Keratinocyte (primary cell): Measurements from ENCODE around the gene AFG3L2. TPM values are rescaled to one million over a fixed set of nuclear protein-coding genes. Genes with fewer than 3 reads are reported as not detected.
A peak's percentile ranks its signal among the peaks of the same experiment; 100 is the strongest.

Source experiments
- DNase-seq: peaks from one replicate; pipeline ENCODE4 v3.0.0-alpha.2; 2011; ENCODE audit warnings: low read depth, missing footprints, low spot score
- FAIRE-seq: peaks from 2 replicates; lab custom pipeline; 2011; peaks lifted over from hg19 to GRCh38; lab: Jason Lieb, UNC
- H2AFZ ChIP-seq: 2 replicates; pipeline ENCODE4 v1.6.0; 2012; ENCODE audit warnings: low read length, control low read depth, inconsistent platforms; ENCODE audit not compliant: control insufficient read depth
- H3K27ac ChIP-seq: 2 replicates; pipeline ENCODE4 v1.5.1; 2011; ENCODE audit warnings: low read length; ENCODE audit not compliant: control insufficient read depth, insufficient read depth
- H3K27me3 ChIP-seq: 3 replicates; pipeline ENCODE4 v1.6.0; 2011; ENCODE audit warnings: low read length; ENCODE audit not compliant: control insufficient read depth, insufficient read depth; ENCODE audit errors: extremely low read depth
- H3K36me3 ChIP-seq, 2 experiments: 2 replicates in 1 of 2; 3 replicates in 1 of 2; pipeline ENCODE4 v1.5.1; 2011; ENCODE audit warnings: low read length in 2 of 2, mild to moderate bottlenecking in 1 of 2; ENCODE audit not compliant: control insufficient read depth in 2 of 2, insufficient read depth in 2 of 2; ENCODE audit errors: extremely low read depth in 1 of 2
- H3K4me1 ChIP-seq: 3 replicates; pipeline ENCODE4 v1.5.1; 2011; ENCODE audit warnings: low read length; ENCODE audit not compliant: control insufficient read depth, insufficient read depth; ENCODE audit errors: extremely low read depth
- H3K4me2 ChIP-seq: 3 replicates; pipeline ENCODE4 v1.6.0; 2011; ENCODE audit warnings: low read depth, low read length; ENCODE audit not compliant: control insufficient read depth, insufficient read depth; ENCODE audit errors: extremely low read depth
- H3K4me3 ChIP-seq, 3 experiments: fragments of 200-600 bp in 1 of 3; sonication (generic) in 1 of 3; 2 replicates in 2 of 3; 3 replicates in 1 of 3; pipeline ENCODE4 v1.5.1; 2011 to 2016; ENCODE audit warnings: low read length in 3 of 3, mild to moderate bottlenecking in 3 of 3, control low read depth in 2 of 3, inconsistent platforms in 1 of 3, low read depth in 1 of 3, mixed read lengths in 1 of 3, mixed run types in 1 of 3, moderate library complexity in 1 of 3; ENCODE audit not compliant: control insufficient read depth in 2 of 3, insufficient read depth in 2 of 3; ENCODE audit errors: extremely low read depth in 1 of 3
- H3K79me2 ChIP-seq: 2 replicates; pipeline ENCODE4 v1.6.0; 2012; ENCODE audit warnings: low read length; ENCODE audit not compliant: control insufficient read depth, insufficient read depth
- H3K9ac ChIP-seq: 3 replicates; pipeline ENCODE4 v1.6.0; 2011; ENCODE audit warnings: low read length; ENCODE audit not compliant: control insufficient read depth, insufficient read depth; ENCODE audit errors: extremely low read depth
- H3K9me1 ChIP-seq: 3 replicates; pipeline ENCODE4 v1.6.0; 2011; ENCODE audit warnings: low read length; ENCODE audit not compliant: control insufficient read depth, insufficient read depth; ENCODE audit errors: extremely low read depth
- H3K9me3 ChIP-seq: 2 replicates; pipeline ENCODE4 v1.5.1; 2012; ENCODE audit warnings: low read depth, low read length; ENCODE audit not compliant: control insufficient read depth
- H4K20me1 ChIP-seq: 3 replicates; pipeline ENCODE4 v1.6.0; 2011; ENCODE audit warnings: low read length; ENCODE audit not compliant: control insufficient read depth, insufficient read depth; ENCODE audit errors: extremely low read depth
- EZH2 ChIP-seq: IDR thresholded peaks from one replicate; pipeline ENCODE4 v1.6.1; 2012; ENCODE audit warnings: inconsistent platforms, mild to moderate bottlenecking, low read length, moderate library complexity
- dilution Hi-C: fragments of 300-500 bp; cut with MboI; formaldehyde crosslinking; loops from one replicate; pipeline ENCODE4 v1.7.0; 2020; ENCODE audit warnings: low sequenced_read_pairs; ENCODE audit not compliant: extremely low pct_ligation_motif_present
- polyA plus RNA-seq, 5 experiments: library from polyadenylated mRNA; depleted of rRNA in 3 of 5; stranded (reverse) in 3 of 5; stranded (forward) in 1 of 5; unstranded in 1 of 5; fragments of >200 nt; gene quantifications; 1 replicate in 1 of 5; 2 replicates in 3 of 5; 3 replicates in 1 of 5; pipeline versions ENCODE4 v1.2.1 to v1.2.3, GENCODE V29; 2011 to 2012; ENCODE audit warnings: missing spikeins in 2 of 5, low read depth in 1 of 5, low replicate concordance in 1 of 5
- TF ChIP-seq, protein P1 (sequence below), 3 experiments: IDR thresholded peaks in 1 of 3; conservative IDR thresholded peaks in 1 of 3; optimal IDR thresholded peaks in 1 of 3; 2 replicates in 2 of 3; 3 replicates in 1 of 3; pipeline versions ENCODE3 to v1.5.1; 2011; ENCODE audit warnings: low read length in 3 of 3, mild to moderate bottlenecking in 3 of 3, moderate library complexity in 2 of 3, control low read depth in 1 of 3, inconsistent platforms in 1 of 3; ENCODE audit not compliant: insufficient read depth in 2 of 3; ENCODE audit errors: extremely low read depth in 1 of 3

Gene AFG3L2
- polyA plus RNA-seq, 1 donor (not counting 4 experiments of a cell fraction or from before 2014, with no cell fraction given): 47.5 TPM

DNA sequence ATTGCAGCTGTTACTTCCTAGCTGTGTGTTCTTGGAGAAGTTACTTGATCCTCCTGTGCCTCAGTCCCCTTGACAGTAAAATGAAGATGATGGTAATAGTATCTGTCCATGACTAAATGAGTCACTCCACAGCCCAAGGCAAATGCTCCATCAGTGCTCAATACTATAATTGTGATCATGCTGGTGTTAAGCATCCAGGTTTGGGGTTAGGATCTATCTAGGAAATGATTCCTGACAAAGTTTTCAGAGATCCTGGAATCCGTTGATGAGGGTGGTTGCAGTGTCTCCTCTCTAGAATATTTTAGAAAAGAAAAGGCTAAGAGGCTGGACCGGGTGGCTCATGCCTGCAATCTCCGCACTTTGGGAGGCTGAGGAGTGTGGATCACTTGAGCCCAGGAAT is 28.0 kb upstream of the AFG3L2 start:
- Histone ChIP-seq H3K4me2 (no peak overlapping the region), H3K9me3 (no peaks in the 10 kb centered on the region), H3K9me1 (no peaks in the 10 kb centered on the region), H4K20me1 (no peaks in the 10 kb centered on the region), H3K79me2 (peaks cover 15% of the 10 kb centered on the region), H3K9ac (no peak overlapping the region), H3K36me3 (no peaks in the 10 kb centered on the region), H3K4me3 (no peak overlapping the region), H2AFZ (no peak overlapping the region), H3K4me1 (peaks cover 40% of the 10 kb centered on the region), H3K27ac (no peak overlapping the region), H3K27me3 (peaks cover 12% of the 10 kb centered on the region)
- FAIRE-seq (no peak), DNase-seq (no peak)
- TF ChIP-seq, protein P1, sequence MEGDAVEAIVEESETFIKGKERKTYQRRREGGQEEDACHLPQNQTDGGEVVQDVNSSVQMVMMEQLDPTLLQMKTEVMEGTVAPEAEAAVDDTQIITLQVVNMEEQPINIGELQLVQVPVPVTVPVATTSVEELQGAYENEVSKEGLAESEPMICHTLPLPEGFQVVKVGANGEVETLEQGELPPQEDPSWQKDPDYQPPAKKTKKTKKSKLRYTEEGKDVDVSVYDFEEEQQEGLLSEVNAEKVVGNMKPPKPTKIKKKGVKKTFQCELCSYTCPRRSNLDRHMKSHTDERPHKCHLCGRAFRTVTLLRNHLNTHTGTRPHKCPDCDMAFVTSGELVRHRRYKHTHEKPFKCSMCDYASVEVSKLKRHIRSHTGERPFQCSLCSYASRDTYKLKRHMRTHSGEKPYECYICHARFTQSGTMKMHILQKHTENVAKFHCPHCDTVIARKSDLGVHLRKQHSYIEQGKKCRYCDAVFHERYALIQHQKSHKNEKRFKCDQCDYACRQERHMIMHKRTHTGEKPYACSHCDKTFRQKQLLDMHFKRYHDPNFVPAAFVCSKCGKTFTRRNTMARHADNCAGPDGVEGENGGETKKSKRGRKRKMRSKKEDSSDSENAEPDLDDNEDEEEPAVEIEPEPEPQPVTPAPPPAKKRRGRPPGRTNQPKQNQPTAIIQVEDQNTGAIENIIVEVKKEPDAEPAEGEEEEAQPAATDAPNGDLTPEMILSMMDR (optimal IDR thresholded peaks at IDR 0.05 in 1 of 3, IDR thresholded peaks at IDR 0.05 in 1 of 3, conservative IDR thresholded peaks at IDR 0.05 in 1 of 3; ENCODE audit: extremely low read depth in 1 of 3, insufficient read depth in 2 of 3, low read length in 3 of 3): no peak
- no peak for TF ChIP-seq EZH2
- dilution Hi-C loops: no loop called here

DNA sequence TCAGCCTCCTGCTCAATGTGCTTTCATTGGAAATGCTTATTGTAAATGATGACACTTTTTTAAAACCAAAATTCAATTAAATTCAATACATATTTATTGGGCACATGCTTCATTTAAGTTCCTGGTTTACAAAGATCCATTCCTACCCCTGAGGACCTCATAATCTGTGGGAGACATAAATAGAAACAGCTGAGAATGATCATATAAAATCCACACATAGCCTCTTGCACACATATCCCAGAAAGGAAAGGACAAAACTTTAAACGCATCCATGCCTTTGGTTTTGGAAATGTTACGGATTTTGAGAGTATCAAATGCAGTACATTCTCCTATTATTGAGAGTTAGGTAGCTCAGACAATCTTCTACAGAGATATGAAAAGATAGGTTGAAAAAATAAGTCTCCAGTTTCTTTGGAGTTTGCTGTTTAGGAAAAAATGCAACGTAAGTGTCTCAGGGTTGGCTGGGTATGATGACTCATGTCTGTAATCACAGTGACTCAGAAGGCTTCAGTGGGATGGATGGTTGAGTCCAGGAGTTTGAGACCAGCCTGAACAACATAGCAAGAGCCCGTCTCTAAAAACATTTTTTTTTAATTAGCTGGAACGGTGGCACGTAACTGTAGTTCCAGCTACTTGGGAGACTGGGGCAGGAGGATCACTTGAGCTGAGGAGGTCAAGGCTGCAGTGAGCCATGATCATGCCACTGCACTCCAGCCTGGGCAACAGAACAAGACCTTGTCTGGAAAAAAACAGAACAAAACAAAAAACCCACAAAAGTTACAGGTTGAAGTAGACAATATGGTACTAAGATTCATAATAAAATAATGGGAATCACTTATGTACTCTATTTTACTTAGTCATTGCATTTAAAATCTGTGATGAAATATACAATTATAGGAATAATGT is 26.8 kb upstream of the AFG3L2 start:
- peak overlapping the region; percentile 4 for H3K4me2 ChIP-seq
- TF ChIP-seq, protein P1 (optimal IDR thresholded peaks at IDR 0.05 in 1 of 3, IDR thresholded peaks at IDR 0.05 in 1 of 3, conservative IDR thresholded peaks at IDR 0.05 in 1 of 3; ENCODE audit: extremely low read depth in 1 of 3, insufficient read depth in 2 of 3, low read length in 3 of 3): no peak
- no peak for TF ChIP-seq EZH2
- H3K27me3 ChIP-seq: peaks cover 12% of the 10 kb centered on the region
- no peaks in the 10 kb centered on the region for H4K20me1 ChIP-seq
- peaks cover 7% of the 10 kb centered on the region for H3K79me2 ChIP-seq
- H3K9me1 ChIP-seq: no peaks in the 10 kb centered on the region
- H3K9ac ChIP-seq: no peak overlapping the region
- peak overlapping the region; percentile 21 for H3K27ac ChIP-seq
- H3K36me3 ChIP-seq: no peaks in the 10 kb centered on the region
- FAIRE-seq: peak; percentile 57
- H3K4me3 ChIP-seq: no peak overlapping the region
- DNase-seq: peak; percentile 78
- no peak overlapping the region for H2AFZ ChIP-seq
- no peaks in the 10 kb centered on the region for H3K9me3 ChIP-seq
- dilution Hi-C loops: no loop called here
- peaks cover 33% of the 10 kb centered on the region for H3K4me1 ChIP-seq
